ENCODE data around the gene GSTT4.
A peak's percentile ranks its signal among the peaks of the same experiment; 100 is the strongest.
"Not testable (repeated sequence)": the region's sequence is repeated elsewhere in the genome, so short reads cannot be mapped to it uniquely, and the experiment has no call there.

The GSTT4 gene

GRCh38 chr22:23956301-23956900 is 48.9 kb downstream of the GSTT4 start:
- DNase-seq (ENCODE audit: extremely low read depth, low read depth) = peak; percentile 28

GRCh38 chr22:23955886-23956285 is 49.4 kb downstream of the GSTT4 start:
- DNase-seq (ENCODE audit: extremely low read depth, low read depth) = not testable (repeated sequence)

More at GRCh38 chr22:23956301-23956900, 48.9 kb downstream of the GSTT4 start:
- TF ChIP-seq CTCF (IDR thresholded peaks at IDR 0.05; ENCODE audit: low read depth, low read length) = peak; percentile 80

GRCh38 chr22:23954991-23955305 is 50.3 kb downstream of the GSTT4 start:
- DNase-seq (ENCODE audit: extremely low read depth, low read depth) = not testable (repeated sequence)

GRCh38 chr22:23954193-23954990 is 50.9 kb downstream of the GSTT4 start:
- not testable (repeated sequence) for DNase-seq (ENCODE audit: extremely low read depth, low read depth)

GRCh38 chr22:23953485-23953884 is 51.8 kb downstream of the GSTT4 start:
- DNase-seq (ENCODE audit: extremely low read depth, low read depth) = not testable (repeated sequence)

- not testable (repeated sequence) for DNase-seq (ENCODE audit: extremely low read depth, low read depth)
Measured at GRCh38 chr22:23952794-23953405, 52.4 kb downstream of the GSTT4 start.

- DNase-seq (ENCODE audit: extremely low read depth, low read depth) = not testable (repeated sequence)
Measured at GRCh38 chr22:23951383-23951782, 53.9 kb downstream of the GSTT4 start.

GRCh38 chr22:23949764-23950163 is 55.5 kb downstream of the GSTT4 start:
- DNase-seq (ENCODE audit: extremely low read depth, low read depth) = not testable (repeated sequence)

All from AG09319 (cell line).